HG02870 (cell line): Measurements from ENCODE around the gene C2orf72.
"Not testable (repeated sequence)": the region's sequence is repeated elsewhere in the genome, so short reads cannot be mapped to it uniquely, and the experiment has no call there.

Source experiments
- ATAC-seq: cut with Tn5 transposase; IDR thresholded peaks from one replicate; pipeline ENCODE4 v1.9.1; 2021; ENCODE audit warnings: mild to moderate bottlenecking, moderate library complexity; ENCODE audit not compliant: unreplicated experiment

C2orf72 gene

DNA sequence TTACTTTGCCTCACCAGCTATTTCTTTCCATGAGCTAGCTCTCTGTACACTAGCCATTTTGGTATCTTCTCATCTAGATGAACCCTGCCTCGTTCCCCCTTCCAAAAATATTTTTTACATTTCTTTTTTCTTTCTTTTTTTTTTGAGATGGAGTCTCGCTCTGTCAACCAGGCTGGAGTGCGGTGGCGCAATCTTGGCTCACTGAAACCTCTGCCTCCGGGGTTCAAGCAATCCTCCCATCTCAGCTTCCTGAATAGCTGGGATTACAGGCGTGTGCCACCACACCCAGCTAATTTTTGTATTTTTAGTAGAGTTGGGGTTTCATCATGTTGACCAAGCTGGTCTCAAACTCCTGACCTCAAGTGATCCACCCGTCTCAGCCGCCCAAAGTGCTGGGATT lies 30.2 kb downstream of the C2orf72 start:
- ATAC-seq: not testable (repeated sequence)

DNA sequence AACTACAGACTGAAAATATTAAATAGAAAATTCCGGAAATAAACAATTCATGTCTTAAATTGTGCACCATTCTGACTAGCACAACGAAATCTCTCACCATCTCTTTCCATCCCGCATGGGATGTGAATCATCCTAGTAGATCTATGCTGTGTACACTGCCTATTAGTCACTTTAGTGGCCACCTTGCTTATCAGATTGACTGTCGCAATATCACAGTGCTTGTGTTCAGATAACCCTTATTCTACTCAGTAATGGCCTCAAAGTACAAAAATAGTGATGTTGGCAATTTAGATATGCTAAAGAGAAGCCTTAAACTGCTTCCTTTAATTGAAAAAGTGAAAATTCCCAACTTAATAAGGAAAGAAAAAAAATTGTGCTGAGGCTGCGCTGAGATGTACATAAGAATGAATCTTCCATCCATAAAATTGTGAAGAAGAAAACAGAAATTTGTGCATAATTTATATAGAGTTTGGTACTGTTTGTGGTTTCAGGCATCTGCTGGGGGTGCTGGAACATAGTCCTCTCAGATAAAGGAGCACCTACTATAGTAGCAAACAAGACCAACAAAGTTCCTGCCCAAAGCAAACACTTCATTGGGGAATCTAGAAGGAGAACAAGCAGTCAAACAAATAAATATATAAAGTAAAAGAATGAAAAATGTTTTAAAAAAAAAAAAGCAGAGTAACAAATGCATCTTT lies 31.4 kb downstream of the C2orf72 start:
- ATAC-seq: no peak

DNA sequence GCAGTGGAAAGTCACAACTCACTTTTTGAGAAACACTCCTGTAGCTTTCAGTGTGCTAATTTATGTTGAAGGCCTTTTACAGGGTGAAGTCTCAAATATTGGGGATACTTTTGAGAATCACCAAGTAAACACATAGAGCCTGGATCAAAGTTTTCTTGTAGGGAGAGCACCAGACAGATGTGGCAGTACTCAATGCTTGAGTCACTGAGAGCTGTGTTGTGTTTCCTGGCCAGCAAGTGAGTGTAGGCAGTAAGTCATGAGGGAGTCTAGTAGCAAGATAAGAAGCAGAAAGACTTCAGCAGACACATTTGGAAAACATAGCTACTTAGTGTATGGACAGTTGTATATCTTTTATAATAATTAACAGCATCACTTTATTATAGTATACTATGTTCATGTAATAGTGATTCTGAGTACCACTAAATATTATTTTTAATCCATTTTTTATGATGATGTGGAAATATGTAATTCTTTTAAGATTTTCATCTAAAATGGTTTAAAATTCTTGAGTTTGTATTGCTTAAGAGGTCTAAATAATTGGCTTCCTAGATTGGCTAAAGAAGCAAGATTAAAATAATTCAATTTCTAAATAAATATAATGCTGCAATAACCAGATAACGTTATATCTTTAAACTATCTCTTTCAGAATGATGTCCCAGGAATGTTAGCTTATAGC lies 32.2 kb downstream of the C2orf72 start:
- no peak for ATAC-seq

DNA sequence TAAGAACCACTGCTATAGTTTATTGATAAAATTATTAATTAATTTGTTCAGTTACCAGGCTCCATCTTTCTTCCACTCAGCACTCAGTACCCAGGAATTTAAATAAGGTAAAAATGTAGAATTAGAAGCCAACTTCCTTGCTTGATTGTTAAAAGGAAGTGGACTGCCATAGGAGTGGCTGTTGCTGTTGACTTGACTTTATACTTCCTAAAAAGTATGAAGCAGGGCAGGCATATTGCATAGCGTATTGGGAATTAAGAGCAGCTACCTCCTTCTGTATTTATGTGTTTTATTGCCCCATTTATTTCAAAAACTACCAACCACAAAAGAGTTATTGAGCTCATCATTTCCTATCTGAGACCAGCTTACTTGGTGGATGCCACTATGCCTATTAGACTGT lies 47.2 kb downstream of the C2orf72 start:
- ATAC-seq: no peak

DNA sequence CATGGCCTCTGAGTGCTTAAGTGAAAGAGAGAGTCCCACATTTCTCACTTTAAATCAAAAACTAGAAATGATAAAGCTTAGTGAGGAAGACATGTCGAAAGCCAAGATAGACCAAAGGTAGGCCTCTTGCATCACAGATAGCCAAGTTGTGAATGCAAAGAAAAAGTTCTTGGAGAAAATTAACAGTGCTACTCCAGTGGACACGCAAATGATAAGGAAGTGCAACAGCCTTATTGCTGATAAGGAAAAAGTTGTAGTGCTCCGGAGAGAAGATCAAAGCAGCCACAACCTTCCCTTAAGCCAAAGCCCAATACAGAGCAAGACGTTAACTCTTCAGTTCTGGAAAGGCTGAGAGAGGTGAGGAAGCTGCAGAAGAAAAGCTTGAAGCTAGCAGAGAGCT lies 51.4 kb downstream of the C2orf72 start:
- ATAC-seq: no peak

DNA sequence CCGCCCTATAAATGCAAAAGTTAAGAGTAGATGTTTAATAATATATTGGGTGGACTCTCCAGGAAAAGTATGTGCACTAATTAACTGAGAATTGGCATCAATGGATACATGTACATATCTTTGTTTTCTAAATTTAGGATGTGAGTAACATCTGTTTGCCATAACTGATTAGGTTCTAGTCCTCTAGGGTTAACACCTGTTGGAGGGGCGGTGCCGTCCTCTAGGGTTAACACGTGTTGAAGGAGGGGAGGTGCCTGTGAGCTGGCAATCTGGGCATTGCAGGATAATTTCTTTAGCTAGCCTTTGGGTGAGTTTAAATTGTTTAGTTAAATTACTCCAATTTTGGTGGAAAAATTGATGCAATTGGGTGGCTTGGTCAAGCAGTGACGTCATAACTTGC lies 56.6 kb downstream of the C2orf72 start:
- no peak for ATAC-seq

DNA sequence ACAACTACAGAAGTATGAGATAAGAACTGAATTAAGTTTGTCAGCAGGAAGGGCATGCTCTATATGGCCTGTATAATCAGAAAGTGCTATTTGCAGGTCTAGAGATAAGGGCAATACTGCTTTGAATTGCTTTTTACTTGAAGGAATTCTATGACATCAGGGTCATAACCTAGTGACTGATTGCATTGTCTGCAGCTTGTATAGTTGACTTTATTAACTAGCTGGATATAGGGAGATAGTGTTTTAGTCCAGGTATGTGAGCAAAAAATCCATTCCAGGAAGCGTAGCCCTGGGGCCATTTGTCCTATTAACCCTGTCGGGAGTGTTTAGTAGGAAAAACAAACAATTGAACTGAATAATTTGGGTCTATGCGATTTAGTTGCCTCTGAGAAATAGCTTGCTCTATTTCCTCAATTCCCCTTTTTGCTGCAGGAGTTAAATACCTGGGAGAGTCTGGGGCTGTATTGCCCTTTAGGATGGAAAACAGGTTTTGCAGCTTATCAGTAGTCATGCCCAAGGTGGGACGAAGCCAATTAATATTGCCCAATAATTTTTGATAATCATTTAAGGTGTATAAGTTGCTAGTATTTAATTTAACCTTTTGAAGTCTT lies 57.5 kb downstream of the C2orf72 start:
- ATAC-seq: no peak
